A172 (cell line): ENCODE results near the gene CTRB2. TPM values are rescaled to one million over a fixed set of nuclear protein-coding genes. Genes with fewer than 3 reads are reported as not detected.

Experiments
- DNase-seq: peaks from one replicate; pipeline ENCODE4 v3.0.0-alpha.2; 2015; ENCODE audit warnings: low spot score
- total RNA-seq: library from RNA; depleted of rRNA; stranded (reverse); fragments of >200 nt; shearing (Covaris generic); gene quantifications from 2 replicates; pipeline ENCODE4 v1.2.3, GENCODE V29; 2014; rRNA removed

Gene CTRB2
- total RNA-seq, 1 experiment from 2014 or later: not detected

DNA sequence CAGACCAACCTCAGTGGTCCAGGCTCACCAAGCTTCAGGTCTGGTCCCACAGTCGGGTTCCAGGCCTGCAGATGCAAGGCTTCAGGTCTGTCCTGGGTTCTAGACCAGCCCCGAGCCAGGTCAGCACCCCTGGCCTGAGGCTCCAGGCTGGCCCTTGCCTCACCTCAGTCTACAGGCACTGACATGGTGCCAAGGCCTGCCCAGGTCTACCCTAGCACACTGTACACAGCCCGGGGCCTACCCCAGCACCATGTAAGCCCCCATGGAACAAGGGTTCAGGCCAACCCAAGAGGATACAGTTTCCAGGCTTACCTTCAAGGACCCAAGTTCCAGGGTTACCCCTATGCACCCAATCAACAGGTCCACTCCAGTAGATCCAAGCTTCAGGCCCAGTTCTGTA lies 31.9 kb downstream of the CTRB2 start:
- no peak for DNase-seq

DNA sequence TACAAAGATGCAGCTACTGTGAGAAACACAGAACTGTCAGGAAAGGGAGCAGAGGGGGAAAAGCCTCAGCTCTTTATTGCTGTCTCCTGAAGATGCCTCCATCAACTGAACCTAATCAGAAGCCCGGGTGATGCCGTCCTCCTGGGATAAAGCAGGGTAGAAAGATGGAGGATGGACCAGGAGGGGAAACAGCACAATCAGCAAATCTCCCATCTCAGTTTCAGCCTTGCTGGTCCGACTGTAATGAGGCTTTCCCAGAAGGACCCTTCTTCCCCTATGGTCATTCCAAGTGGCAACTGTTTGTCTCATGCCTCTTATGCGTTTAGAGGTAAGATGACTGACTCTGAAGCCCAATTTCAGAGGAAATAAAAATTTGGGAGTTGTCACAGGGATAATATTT lies 34.4 kb downstream of the CTRB2 start:
- DNase-seq: no peak

DNA sequence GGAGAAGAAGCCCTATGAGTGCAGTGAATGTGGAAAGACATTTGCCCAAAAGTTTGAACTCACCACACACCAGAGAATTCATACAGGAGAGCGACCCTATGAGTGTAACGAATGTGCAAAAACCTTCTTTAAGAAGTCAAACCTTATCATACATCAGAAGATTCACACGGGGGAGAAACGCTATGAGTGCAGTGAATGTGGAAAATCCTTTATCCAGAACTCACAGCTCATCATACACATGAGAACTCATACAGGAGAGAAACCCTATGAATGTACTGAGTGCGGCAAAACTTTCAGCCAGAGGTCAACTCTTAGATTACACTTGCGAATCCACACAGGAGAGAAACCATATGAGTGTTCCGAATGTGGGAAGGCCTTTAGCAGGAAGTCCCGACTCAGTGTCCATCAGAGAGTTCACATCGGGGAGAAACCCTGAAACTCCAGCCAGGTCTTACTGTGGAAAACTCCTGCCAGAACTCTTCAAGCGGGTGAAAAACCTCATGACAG lies 37.0 kb downstream of the CTRB2 start:
- no peak for DNase-seq

DNA sequence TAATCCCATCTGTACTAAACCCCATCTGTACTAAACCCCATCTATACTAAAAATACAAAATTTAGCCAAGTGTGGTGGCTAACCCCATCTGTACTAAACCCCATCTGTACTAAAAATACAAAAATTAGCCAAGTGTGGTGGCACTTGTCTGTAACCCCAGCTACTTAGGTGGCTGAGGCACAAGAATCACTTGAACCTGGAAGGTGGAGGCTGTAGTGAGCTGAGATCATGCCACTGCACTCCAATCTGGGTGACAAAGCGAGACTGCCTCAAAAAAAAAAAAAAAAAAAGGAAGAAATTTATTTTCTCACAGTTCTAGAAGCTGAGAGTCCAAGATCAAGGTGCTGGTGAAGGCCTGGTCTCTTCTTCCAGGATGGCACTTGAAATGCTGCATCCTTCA lies 46.6 kb downstream of the CTRB2 start:
- DNase-seq: no peak

Other genes starting within 250 kb of the CTRB2 start
- gene WDR59, start 222.0 kb downstream of the CTRB2 start, total RNA-seq: 8.9 and 17.2 TPM in 2 replicates
- gene ZNRF1, start 208.1 kb downstream of the CTRB2 start, total RNA-seq: 13.7 and 30.6 TPM in 2 replicates
- 0.65 and 2.1 TPM in 2 replicates for gene LDHD, start 90.4 kb downstream of the CTRB2 start, total RNA-seq
- 16.4 and 24.2 TPM in 2 replicates for gene ZFP1, start 58.6 kb downstream of the CTRB2 start, total RNA-seq
- gene CTRB1, start 11.8 kb upstream of the CTRB2 start, total RNA-seq: not detected in 2 replicates
- gene BCAR1, start 44.5 kb upstream of the CTRB2 start, total RNA-seq: 85.8 and 106 TPM in 2 replicates
- gene CFDP1, start 226.3 kb upstream of the CTRB2 start, total RNA-seq: 45.0 and 54.0 TPM in 2 replicates